ENCODE data around the gene RAB6A.
"Not testable (repeated sequence)": the region's sequence is repeated elsewhere in the genome, so short reads cannot be mapped to it uniquely, and the experiment has no call there.

Gene RAB6A

GRCh38 chr11:73761403-73761945 is 600 bp upstream of the RAB6A start:
- DNase-seq, result no peak

GRCh38 chr11:73760135-73760678 is 667 bp downstream of the RAB6A start:
- peak; percentile 15 for DNase-seq

- DNase-seq, result peak; percentile 5
These were observed 1.2 kb downstream of the RAB6A start for GRCh38 chr11:73759610-73760134.

- no peak for DNase-seq
These were observed 2.4 kb downstream of the RAB6A start for GRCh38 chr11:73758451-73758850.

- DNase-seq, result no peak
These were observed 3.3 kb downstream of the RAB6A start for GRCh38 chr11:73757598-73757997.

GRCh38 chr11:73755670-73756069 is 5.2 kb downstream of the RAB6A start:
- no peak for DNase-seq

- DNase-seq, result no peak
These were observed 6.9 kb downstream of the RAB6A start for GRCh38 chr11:73753938-73754337.

- DNase-seq, result no peak
These were observed 8.0 kb downstream of the RAB6A start for GRCh38 chr11:73752903-73753302.

- no peak for DNase-seq
These were observed 8.5 kb downstream of the RAB6A start for GRCh38 chr11:73752216-73752867.

GRCh38 chr11:73750862-73751261 is 10.0 kb downstream of the RAB6A start:
- DNase-seq, result not testable (repeated sequence)

GRCh38 chr11:73750228-73750627 is 10.6 kb downstream of the RAB6A start:
- DNase-seq, result no peak

- DNase-seq, result no peak
These were observed 11.8 kb downstream of the RAB6A start for GRCh38 chr11:73749118-73749517.

GRCh38 chr11:73748300-73748699 is 12.6 kb downstream of the RAB6A start:
- DNase-seq, result no peak

- no peak for DNase-seq
These were observed 13.1 kb downstream of the RAB6A start for GRCh38 chr11:73747762-73748161.

- no peak for DNase-seq
These were observed 14.2 kb downstream of the RAB6A start for GRCh38 chr11:73746701-73747100.

- no peak for DNase-seq
These were observed 17.8 kb downstream of the RAB6A start for GRCh38 chr11:73743045-73743444.

GRCh38 chr11:73735959-73736358 is 24.9 kb downstream of the RAB6A start:
- not testable (repeated sequence) for DNase-seq

- DNase-seq, result no peak
These were observed 25.9 kb downstream of the RAB6A start for GRCh38 chr11:73734993-73735392.

- not testable (repeated sequence) for DNase-seq
These were observed 26.9 kb downstream of the RAB6A start for GRCh38 chr11:73734011-73734410.

GRCh38 chr11:73732936-73733335 is 27.9 kb downstream of the RAB6A start:
- not testable (repeated sequence) for DNase-seq

GRCh38 chr11:73729594-73730206 is 31.2 kb downstream of the RAB6A start:
- no peak for DNase-seq

GRCh38 chr11:73728000-73728399 is 32.9 kb downstream of the RAB6A start:
- DNase-seq, result no peak

- DNase-seq, result no peak
These were observed 34.0 kb downstream of the RAB6A start for GRCh38 chr11:73726825-73727224.

GRCh38 chr11:73717136-73717535 is 43.7 kb downstream of the RAB6A start:
- DNase-seq, result no peak

All from stimulated activated CD4-positive, alpha-beta T cell treated with anti-CD3 and anti-CD28 coated beads, Interleukin-4, amount 100 ng/mL, for 1 hour (primary cell).